GM19468 (cell line): Measurements from ENCODE around the gene RNF213.
"Not testable (repeated sequence)": the region's sequence is repeated elsewhere in the genome, so short reads cannot be mapped to it uniquely, and the experiment has no call there.

Experiments used
- ATAC-seq: cut with Tn5 transposase; IDR thresholded peaks from one replicate; pipeline ENCODE4 v1.9.1; 2021; ENCODE audit warnings: mild to moderate bottlenecking, moderate library complexity, moderate number of reproducible peaks; ENCODE audit not compliant: unreplicated experiment; ENCODE audit errors: extremely low read depth

RNF213 gene

DNA sequence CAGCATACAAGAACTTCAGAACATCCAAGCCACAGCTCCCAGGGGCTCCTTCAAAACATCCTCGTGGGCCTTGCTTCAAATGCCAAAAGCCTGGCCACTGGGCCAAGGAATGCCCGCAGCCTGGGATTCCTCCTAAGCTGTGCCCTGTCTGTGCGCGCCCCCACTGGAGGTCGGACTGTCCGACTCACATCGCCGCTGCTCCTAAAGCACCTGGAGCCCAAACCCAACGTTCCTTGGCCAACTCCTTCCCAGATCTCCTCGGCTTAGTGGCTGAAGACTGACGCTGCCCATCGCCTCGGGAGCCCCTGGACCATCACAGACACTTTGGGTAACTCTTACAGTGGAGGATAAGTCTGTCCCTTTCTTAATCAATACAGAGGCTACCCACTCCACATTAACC is 141.4 kb downstream of the RNF213 start:
- not testable (repeated sequence) for ATAC-seq

DNA sequence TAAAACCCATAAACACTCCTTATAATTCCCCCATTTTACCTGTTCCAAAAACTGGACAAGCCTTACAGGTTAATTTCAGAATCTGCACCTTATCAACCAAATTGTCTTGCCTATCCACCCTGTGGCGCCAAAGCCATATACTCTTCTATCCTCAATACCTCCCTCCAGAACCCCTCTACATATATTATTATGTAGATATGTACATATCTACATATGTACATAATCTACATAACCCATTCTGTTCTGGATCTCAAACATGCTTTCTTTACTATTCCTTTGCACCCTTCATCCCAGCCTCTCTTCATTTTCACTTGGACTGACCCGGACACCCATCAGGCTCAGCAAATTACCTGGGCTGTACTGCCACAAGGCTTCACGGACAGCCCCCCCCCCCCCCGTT is 142.3 kb downstream of the RNF213 start:
- no peak for ATAC-seq

DNA sequence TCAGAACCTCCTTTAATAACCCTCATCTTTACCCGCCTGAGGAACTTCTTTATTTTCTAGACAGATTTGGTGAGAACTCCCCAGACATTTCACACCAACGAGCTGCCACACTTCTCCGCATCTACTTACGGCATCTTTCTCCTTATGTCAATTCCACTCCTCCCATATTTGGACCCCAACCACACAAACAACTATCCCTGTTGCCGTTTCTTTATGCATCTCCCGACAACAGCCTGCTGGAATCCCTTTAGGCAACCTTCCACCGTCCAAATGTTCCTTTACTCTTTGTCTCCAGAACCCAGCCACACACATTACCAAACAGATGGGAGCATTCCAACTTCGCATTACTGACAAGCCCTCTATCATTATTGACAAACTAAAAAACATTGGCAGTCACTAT is 145.5 kb downstream of the RNF213 start:
- ATAC-seq, result no peak

DNA sequence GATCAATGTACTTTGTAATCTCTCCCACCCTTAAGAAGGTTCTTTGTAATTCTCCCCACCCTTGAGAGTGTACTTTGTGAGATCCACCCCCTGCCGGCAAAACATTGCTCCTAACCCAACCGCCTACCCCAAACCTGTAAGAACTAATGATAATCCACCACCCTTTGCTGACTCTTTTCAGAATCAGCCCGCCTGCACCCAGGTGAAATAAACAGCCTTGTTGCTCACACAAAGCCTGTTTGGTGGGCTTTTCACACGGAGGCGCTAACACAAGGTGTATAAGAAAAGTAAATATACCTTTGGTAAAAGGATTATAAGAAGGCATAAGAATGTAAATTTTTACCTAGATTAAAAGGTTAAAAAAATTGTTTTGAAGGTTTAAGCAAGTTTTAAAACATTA is 147.3 kb downstream of the RNF213 start:
- ATAC-seq, result not testable (repeated sequence)

DNA sequence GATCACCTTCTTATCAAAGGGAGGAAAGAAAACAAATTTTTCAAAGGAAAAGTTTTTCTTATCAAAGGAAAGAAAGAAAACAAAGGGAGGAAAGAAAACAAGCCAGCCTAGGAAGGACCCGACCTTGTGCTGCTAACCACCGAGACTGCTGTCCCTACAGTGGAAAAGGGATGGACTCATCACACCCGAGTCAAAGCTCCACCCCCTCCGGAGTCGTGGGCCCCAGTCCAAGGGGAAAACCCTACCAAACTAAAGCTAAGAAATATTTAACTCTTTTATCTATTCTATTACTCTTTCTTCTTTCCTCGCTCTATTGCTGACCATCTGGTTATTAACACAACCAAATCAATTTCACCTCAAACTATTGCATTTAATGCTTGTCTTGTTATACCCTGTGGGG is 148.2 kb downstream of the RNF213 start:
- ATAC-seq, result no peak

DNA sequence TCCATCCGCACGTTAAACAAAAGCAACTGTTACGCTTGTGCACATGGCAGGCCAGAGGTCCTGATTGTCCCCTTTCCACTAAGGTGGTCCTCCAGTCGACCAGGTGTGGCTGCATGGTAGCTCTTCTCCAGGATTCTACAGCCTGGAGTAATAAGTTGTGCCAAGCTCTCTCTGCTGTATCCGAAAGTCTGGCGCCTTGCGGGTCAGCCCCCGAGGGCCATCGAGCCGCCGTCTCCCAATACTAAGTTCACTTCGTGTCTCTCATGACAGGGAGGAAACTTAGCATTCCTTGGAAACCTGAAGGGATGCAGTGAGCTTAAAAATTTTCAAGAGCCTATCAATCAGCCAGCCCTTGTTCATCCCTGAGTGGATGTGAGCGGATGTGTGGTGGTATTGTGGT is 149.0 kb downstream of the RNF213 start:
- no peak for ATAC-seq

DNA sequence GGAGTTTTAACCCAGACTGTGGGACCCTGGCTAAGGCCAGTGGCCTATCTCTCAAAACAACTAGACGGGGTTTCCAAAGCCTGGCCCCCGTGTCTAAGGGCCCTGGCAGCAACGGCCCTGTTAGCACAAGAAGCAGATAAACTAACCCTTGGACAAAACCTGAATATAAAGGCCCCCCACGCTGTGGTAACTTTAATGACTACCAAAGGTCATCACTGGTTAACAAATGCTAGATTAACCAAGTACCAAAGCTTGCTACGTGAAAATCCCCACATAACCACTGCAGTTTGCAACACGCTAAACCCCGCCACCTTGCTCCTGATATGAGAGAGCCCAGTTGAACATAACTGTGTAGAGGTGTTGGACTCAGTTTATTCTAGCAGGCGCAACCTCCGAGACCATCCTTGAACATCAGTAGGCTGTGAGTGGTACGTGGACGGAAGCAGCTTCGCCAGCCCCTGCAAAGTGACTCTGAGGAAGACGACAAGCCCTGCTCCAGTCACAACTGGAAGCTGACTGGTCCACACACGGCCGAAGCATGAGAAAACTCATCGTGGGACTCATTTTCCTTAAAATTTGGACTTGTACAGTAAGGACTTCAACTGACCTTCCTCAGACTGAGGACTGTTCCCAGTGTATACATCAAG is 149.9 kb downstream of the RNF213 start:
- ATAC-seq, result not testable (repeated sequence)

DNA sequence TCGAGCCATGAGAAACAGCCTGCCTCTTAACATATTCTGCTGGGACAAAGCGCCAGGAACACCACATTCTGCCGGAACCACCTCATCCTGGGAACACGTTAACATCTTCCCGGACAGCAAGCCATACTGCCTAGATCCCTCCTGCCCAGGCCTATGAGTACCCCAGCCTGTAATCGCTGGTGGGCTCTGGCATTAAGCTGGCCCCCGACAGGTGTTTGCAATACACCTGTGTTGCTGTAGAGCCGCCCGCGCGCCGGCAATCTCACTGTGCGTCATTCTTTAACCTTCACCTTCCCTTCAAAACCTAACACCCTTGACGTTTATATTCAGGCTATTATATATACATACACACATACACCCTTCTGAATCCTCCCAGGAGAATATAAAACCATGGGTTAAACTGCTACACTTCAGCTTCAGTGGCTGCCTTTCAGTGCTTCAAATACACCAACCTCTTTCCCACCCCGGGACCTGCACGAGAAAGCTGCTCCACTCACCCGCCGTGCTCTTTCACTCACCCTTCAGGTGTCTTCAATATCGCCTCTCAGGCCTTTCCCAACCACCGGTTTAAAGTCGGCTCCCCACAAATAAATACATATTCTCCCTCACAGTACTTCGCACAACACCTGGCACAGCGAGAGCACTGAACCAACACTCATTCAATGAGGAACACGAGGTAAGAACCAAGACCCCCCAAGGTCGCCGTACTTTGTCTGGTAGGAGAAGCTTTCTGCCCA is 153.3 kb downstream of the RNF213 start:
- ATAC-seq, result no peak

DNA sequence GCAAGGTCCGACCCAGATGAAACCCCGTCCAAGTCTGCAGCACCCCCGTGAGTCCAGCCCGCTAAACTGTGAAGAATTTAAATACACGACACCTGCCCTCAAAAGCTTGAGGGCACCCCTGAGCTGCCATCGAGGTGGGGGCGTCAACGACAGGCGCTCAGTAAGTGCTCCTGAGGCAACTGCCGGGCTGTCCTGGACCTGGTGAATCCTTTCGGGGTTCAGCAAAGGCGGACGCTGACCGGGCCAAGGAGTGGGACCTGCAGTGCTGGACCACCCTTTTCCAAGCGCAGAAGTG is 153.8 kb downstream of the RNF213 start:
- ATAC-seq, result no peak

DNA sequence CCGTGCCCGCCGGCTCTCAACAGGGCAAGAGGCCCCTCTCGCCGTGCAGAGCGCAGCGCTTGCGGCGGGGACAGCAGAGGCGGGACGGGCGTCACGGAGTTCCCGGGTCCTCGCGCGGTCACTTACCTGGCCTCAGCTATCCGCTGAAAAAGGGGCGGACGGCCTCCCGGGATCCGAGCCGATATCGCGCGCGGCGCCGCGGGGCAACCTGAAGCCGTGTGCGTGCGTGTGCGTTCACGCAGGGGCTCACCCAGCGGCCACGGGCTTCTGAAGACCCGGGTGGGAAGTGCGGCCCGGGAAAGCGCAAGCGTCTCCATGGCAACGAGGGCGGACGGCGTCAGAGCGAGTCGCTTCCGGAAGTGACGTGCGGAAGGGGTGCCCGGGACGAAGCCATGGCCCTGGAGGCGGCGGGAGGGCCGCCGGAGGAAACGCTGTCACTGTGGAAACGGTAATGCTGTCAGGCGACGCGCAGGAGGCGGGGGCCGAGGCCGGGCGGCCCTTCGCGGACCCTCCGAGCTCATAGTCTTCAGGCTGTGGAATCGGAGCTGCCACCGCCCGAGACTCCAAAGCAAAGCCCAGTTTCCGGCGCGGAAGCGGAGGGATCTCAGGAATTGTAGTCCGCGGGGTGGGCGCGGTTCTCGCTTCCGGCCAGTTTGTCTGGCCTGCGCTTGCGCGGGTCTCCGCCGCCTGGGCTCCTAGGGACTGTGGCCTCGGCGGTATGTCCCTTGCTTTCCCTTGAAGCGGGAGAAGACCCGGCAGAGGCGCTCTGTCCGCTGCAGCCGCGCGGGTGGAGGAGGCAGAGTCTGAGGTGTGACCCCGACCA is 154.4 kb downstream of the RNF213 start, which contains the start of gene ENDOV:
TSS of gene ENDOV (plus strand) at position 365 of the 823 bp plus-strand sequence. CDS start at position 393, 28 bp downstream.
- peak; percentile 80 for ATAC-seq

DNA sequence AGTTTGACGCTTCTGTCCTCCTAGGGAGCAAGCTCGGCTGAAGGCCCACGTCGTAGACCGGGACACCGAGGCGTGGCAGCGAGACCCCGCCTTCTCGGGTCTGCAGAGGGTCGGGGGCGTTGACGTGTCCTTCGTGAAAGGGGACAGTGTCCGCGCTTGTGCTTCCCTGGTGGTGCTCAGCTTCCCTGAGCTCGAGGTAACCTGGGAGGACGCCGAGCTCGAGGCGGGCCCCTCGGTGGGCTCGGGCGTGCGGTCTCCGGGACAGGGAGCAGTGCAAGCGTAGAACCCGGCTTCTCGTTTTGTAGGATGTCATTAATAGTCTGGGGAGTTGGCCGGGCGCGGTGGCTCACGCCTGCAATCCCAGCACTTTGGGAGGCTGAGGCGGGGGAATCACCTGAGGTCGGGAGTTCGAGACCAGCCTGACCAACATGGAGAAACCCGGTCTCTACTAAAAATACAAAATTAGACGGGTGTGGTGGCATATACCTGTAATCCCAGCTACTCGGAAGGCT is 155.0 kb downstream of the RNF213 start:
- ATAC-seq, result no peak

DNA sequence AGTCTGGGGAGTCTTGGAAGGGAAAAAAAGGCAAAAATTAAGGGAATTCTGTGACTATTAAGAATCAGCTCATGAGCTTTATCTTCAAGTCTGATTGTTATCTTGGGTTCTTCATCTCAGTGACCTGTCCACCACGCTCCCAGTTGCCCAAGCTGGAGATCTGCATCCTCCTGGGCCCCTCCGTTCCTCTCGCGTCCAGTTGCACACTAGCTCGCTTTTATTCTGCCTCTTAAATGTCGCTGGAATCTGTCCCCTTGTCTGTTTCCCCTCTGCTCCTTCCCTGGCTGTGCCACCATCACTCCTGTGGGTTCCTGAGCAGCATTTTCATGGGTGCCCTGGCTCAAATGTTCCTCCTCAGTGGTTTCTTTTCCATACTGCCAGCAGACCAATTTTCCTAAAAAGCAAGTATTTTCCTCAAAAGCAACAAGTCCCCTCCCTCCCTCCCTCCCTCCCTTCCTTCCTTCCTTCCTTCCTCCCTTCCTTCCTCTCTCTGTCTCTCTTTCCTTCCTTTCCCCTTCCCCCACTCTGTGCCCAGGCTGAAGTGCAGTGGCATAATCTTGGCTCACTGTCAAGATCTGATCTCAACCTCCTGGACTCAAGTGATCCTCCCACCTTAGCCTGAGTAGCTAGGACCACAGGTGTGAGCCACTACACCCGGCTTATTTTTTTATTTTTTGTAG is 155.7 kb downstream of the RNF213 start:
- ATAC-seq, result no peak

DNA sequence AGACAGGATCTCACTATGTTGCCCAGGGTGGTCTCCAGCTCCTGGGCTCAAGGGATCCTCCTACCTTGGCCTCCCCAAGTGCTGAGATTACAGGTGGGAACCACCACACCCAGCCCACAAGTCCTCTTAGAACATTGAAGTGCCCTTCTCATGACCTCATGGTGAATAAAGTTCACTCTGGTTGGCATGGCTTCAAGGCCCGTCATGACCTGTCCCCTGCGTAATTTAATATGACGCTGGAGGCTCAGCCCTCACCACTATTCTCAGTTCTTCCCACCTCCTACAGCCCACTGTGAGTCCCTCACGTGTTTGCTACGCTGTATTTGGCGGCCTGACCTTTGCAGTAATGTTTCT is 156.3 kb downstream of the RNF213 start:
- ATAC-seq, result no peak

DNA sequence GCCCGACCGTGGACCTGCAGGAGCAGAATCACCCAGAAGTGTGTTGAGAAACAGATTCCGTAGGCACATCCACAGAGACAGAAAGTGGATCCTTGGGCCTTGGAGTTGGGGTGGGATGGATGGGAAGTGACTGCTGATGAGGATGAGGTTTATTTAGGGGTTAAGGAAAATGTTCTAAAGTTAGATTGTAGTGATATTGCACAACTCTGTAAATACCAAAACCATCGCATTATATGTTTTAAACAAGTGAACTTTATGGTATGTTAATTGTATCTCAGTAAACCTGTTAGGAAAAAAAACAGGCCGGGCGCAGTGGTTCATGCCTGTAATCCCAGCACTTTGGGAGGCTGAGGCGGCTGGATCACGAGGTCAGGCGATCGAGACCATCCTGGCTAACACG is 157.9 kb downstream of the RNF213 start:
- ATAC-seq, result no peak

DNA sequence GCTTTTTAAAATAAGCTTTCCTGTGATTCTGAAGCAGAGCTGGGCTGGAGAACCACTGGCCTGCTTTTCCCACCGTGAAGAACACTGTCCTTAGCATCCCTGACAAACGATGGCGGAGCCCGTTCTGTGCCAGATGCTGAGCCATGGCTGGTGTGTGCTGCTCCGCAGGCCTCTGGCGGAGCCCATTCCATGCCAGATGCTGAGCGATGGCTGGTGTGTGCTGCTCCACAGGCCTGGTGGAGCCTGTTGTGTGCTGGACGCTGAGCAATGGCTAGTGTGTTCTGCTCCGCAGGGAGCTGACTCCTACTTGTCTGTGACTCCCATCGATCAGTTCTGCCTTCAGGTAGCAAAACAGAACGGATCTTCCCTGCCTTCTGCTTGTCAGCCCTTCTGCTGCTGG is 158.6 kb downstream of the RNF213 start:
- no peak for ATAC-seq

DNA sequence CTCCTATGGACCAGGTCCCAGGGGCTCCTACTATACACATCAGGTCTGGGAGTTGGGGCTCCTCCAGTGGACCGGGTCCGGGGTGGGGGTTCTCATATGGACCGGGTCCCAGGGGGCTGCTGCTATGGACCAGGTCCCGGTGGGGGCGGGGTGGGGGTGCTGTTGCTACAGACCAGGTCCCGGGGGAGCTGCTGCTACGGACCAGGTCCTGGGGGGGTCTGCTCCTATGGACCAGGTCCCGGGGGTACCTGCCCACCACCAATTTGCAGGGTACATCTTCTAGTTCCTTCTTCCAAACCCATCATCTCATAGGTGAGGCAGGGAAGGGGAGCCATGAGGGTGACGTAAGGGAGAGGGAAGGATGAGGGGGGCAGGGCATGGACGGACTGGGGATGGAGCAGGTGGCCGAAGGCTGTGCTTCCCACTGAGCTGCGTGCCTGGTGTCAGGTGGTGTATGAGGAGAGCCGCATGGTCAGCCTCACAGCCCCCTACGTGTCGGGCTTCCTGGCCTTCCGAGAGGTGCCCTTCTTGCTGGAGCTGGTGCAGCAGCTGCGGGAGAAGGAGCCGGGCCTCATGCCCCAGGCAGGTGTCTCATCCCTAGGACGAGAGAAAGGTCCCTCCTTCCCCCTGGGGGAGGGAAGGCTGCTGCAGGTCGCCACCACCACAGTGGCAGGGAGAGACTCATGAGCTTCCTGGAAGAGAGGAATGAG is 160.9 kb downstream of the RNF213 start:
- ATAC-seq, result no peak

DNA sequence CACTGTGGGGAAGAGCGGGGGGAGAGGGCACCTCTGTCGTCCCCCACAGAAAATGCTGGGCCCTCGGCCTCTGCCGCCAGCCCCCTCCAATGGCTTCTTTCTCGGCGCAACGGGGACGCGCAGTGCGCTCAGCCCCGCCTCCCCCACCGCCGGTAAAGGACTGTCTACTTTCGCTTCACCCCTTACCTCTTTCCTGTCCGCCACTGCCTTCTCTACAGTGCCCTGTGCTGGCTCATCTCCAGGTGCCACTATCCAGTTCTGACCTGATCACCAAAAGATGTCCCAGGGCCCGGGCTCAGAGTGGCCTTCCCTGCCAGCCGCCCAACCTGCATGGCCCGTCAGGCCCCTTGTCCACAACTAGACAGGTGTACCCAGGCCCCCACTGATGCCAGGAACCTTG is 161.6 kb downstream of the RNF213 start:
- no peak for ATAC-seq

DNA sequence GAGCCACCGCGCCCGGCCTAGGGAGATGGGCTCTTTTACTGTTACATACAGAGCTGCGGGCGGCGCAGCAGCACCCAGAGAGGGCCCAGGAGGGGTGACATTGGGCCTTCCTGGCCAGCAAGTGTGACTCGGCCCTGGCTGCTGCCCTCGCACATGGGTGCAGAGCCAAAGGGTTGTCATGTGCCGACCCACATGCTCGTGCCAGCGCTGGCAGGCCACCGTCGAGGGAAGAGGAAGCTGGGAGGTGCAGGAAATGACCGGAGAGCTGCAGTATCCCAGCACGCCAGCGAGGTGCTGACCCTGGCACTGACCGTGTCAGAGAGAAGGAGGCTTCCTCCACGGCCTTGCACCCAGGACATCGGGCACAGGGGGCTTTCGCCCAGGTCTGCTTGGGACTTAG is 162.3 kb downstream of the RNF213 start:
- ATAC-seq, result no peak

DNA sequence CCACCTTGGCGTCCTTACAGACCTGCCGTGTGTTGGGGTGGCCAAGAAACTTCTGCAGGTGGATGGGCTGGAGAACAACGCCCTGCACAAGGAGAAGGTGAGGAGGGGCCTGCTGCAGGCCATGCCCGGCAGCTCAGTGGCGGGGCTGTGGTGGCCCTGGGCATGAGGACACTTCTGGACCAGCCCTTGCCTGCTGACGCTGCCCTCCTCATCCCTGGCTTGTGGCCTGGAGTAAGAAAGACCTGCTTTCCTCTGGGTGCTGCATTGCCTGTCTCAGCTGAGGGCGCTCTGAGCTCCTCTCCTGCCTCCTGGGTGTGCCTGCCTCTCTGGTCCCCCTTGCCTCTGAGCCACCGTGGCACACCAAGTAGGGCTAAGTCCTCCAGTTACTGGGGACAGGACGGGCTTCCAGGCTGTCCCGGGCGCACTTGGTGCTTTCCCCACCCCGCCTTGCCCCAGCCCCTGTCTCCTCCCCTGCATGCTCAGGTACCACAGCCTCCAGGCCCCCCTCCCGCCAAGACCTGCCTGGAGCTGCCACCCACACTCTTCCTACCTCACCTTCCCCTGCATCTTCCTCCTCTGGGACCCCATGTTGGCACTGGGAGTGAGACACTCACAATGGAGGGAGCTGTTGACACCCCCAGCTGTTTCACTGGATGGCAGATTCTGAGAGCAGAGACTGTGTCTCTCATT is 163.0 kb downstream of the RNF213 start:
- no peak for ATAC-seq
